Aorta (tissue), 5 donors: ENCODE measurements around the gene WDR70. TPM values are rescaled to one million over a fixed set of nuclear protein-coding genes. Genes with fewer than 3 reads are reported as not detected.
"Not testable (repeated sequence)": the region's sequence is repeated elsewhere in the genome, so short reads cannot be mapped to it uniquely, and the experiment has no call there.

ENCODE experiments used
- ATAC-seq: fragments of 200-7000 bp; cut with Tn5 transposase; one replicate; pipeline ENCODE4 v1.9.1; 2022; ENCODE audit warnings: moderate library complexity; ENCODE audit not compliant: low FRiP score
- DNase-seq, 2 donors: peaks; one replicate each; pipeline ENCODE4 v3.0.0-alpha.2; 2020
- H3K27ac ChIP-seq, 2 donors: one replicate each; pipeline ENCODE4 v1.5.1; 2013; ENCODE audit warnings: low read length in 2 of 2, mild to moderate bottlenecking in 2 of 2, moderate library complexity in 2 of 2, control low read depth in 1 of 2, inconsistent platforms in 1 of 2, low read depth in 1 of 2
- H3K27me3 ChIP-seq, 2 donors: one replicate each; pipeline ENCODE4 v1.6.1; 2013; ENCODE audit warnings: control low read depth in 1 of 2, low read length in 1 of 2, mild to moderate bottlenecking in 1 of 2, moderate library complexity in 1 of 2; ENCODE audit not compliant: insufficient read depth in 2 of 2, control insufficient read depth in 1 of 2
- H3K36me3 ChIP-seq, 2 donors: one replicate each; pipeline ENCODE4 v1.6.1; 2013; ENCODE audit warnings: control low read depth in 1 of 2, low read length in 1 of 2, mild to moderate bottlenecking in 1 of 2; ENCODE audit not compliant: insufficient read depth in 2 of 2, control insufficient read depth in 1 of 2
- H3K4me1 ChIP-seq, 2 donors: one replicate each; pipeline ENCODE4 v1.6.1; 2013; ENCODE audit warnings: low read length in 2 of 2, control low read depth in 1 of 2, mild to moderate bottlenecking in 1 of 2, moderate library complexity in 1 of 2; ENCODE audit not compliant: insufficient read depth in 2 of 2, control insufficient read depth in 1 of 2
- H3K4me3 ChIP-seq, 2 donors: one replicate each; pipeline ENCODE4 v1.5.1; 2013; ENCODE audit warnings: low read length in 2 of 2, control low read depth in 1 of 2, mild to moderate bottlenecking in 1 of 2
- H3K9me3 ChIP-seq: one replicate; pipeline ENCODE4 v1.6.1; 2013; ENCODE audit warnings: mild to moderate bottlenecking, low read length; ENCODE audit not compliant: control insufficient read depth
- WGBS, 2 donors: extraction: QIAGEN DNeasy Blood & Tissue Kit; methylation state at CpG; one replicate each; pipeline ENCODE4 v1.1.7; 2013; 5-methylcytosine and 5-hydroxymethylcytosine counted together
- intact Hi-C, 2 donors: fragments of 100-400 bp; cut with DNase I; formaldehyde crosslinking; loops; one replicate each; pipeline versions ENCODE4 v1.14.2 to v1.15.0; 2022
- polyA plus RNA-seq, 2 donors: library from polyadenylated mRNA; stranded (reverse); fragments of 200-250 nt; gene quantifications; one replicate each; pipeline ENCODE4 v1.2.3, GENCODE V29; 2013
- total RNA-seq, 2 donors: library from RNA; stranded (reverse); fragmentation: NEBNext Ultra II Directional; extraction: Animal tissue kit (Norgen Biotek cat#: 25700); gene quantifications; one replicate each; pipeline ENCODE4 v1.2.1, GENCODE V29; 2021
- donor health status: healthy with polysubstance abuse.
- donor health status: Bipolar disorder and iron deficiency.
- donor health status: DM: no; HTN: no; CAD: no.
- donor health status: DM: no; HTN: no; CAD: no.
- donor health status: DM: yes; HTN: yes; CAD: no.

Gene WDR70
- total and polyA plus RNA-seq, 4 donors = 12.3 to 41.3 (median 22.1) TPM

DNA sequence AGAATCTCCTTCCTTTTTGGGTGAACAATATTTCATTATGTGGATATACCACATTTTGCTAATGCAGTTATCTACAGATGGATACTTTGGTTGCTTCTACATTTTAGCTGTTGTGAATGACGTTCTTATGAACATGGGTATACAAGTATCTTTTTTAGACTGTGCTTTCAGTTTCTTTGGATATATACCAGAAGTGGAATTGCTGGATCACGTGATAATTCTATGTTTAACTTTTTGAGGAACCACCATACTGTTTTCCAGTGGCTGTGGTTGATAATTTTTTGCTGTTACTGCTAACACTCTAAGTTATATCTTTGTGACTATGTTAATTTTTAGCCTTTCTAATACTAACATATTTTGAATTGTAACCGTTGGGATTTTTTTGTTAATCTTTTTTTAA lies 12.5 kb downstream of the WDR70 start:
- peaks cover 0 to 3% of the 10 kb centered on the region in 2 donors for H3K36me3 ChIP-seq
- H3K27me3 ChIP-seq = no peaks in the 10 kb centered on the region
- no peak for DNase-seq
- intact Hi-C loops = no loop called here
- H3K9me3 ChIP-seq = no peaks in the 10 kb centered on the region
- H3K27ac ChIP-seq = no peak overlapping the region
- ATAC-seq = no peak
- H3K4me1 ChIP-seq = no peaks in the 10 kb centered on the region
- H3K4me3 ChIP-seq = no peak overlapping the region
- 78 to 82% methylated on average over 3 of the region's 3 CpGs for WGBS, 2 donors

- Histone ChIP-seq H3K27me3 (no peaks in the 10 kb centered on the region), H3K27ac (no peak overlapping the region), H3K4me1 (no peaks in the 10 kb centered on the region), H3K4me3 (no peak overlapping the region), H3K36me3 (peaks cover 0 to 3% of the 10 kb centered on the region in 2 donors), H3K9me3 (no peaks in the 10 kb centered on the region)
- DNase-seq = no peak
- intact Hi-C loops = no loop called here
- WGBS, 2 donors = 92 to 94% methylated on average over 5 of the region's 5 CpGs
- no peak for ATAC-seq
These were observed 17.2 kb downstream of the WDR70 start for GRCh38 chr5:37396352-37396751.

GRCh38 chr5:37400501-37400900 lies 21.4 kb downstream of the WDR70 start:
- no peaks in the 10 kb centered on the region for H3K9me3 ChIP-seq
- DNase-seq (no peak), ATAC-seq (no peak)
- 81 to 83% methylated on average over 4 of the region's 4 CpGs for WGBS, 2 donors
- no peaks in the 10 kb centered on the region for H3K4me1 ChIP-seq
- no peak overlapping the region for H3K4me3 ChIP-seq
- no peaks in the 10 kb centered on the region for H3K27me3 ChIP-seq
- intact Hi-C loops = no loop called here
- H3K27ac ChIP-seq = no peak overlapping the region
- H3K36me3 ChIP-seq = no peaks in the 10 kb centered on the region

- WGBS, 2 donors = 89 to 93% methylated on average over 3 of the region's 3 CpGs
- DNase-seq = no peak
- no peak for ATAC-seq
- intact Hi-C loops = loop anchor here (5.0 to 10.0 kb wide), 2 partner anchors 780 to 782 kb away; no protein-coding TSS in a partner anchor
- H3K4me1 ChIP-seq = no peaks in the 10 kb centered on the region
- no peaks in the 10 kb centered on the region for H3K36me3 ChIP-seq
- H3K27me3 ChIP-seq = no peaks in the 10 kb centered on the region
- no peak overlapping the region for H3K27ac ChIP-seq
- no peak overlapping the region for H3K4me3 ChIP-seq
- H3K9me3 ChIP-seq = no peaks in the 10 kb centered on the region
These were observed 33.4 kb downstream of the WDR70 start for GRCh38 chr5:37412515-37412914.

DNA sequence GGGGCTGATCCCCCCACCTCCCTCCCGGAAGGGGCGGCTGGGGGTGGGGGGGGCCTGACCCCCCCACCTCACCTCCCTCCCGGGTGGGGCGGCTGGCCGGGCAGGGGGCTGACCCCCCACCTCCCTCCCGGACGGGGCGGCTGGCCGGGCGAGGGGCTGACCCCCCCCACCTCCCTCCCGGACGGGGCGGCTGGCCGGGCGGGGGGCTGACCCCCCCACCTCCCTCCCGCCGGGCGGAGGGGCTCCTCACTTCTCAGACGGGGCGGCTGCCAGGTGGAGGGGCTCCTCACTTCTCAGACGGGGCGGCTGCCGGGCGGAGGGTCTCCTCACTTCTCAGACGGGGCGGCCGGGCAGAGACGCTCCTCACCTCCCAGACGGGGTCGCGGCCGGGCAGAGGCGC lies 36.3 kb downstream of the WDR70 start:
- intact Hi-C loops = loop anchor here in 1 of 2 donors (10.0 kb wide), 1 partner anchor 779 kb away; no protein-coding TSS in a partner anchor
- H3K9me3 ChIP-seq, H3K27ac ChIP-seq, DNase-seq, H3K27me3 ChIP-seq, ATAC-seq, H3K36me3 ChIP-seq, H3K4me3 ChIP-seq, H3K4me1 ChIP-seq: not testable (repeated sequence)
- WGBS, 2 donors = 91 to 95% methylated on average over 10 to 24 of the region's 33 CpGs

GRCh38 chr5:37417347-37417746 lies 38.2 kb downstream of the WDR70 start:
- DNase-seq (no peak), ATAC-seq (no peak)
- Histone ChIP-seq H3K36me3 (peaks cover 0 to 2% of the 10 kb centered on the region in 2 donors), H3K27me3 (no peaks in the 10 kb centered on the region), H3K27ac (no peak overlapping the region), H3K4me3 (no peak overlapping the region), H3K4me1 (no peaks in the 10 kb centered on the region), H3K9me3 (no peaks in the 10 kb centered on the region)
- intact Hi-C loops = loop anchor here in 1 of 2 donors (10.0 kb wide), 1 partner anchor 777 kb away; no protein-coding TSS in a partner anchor
- 94% methylated on average over 9 of the region's 9 CpGs for WGBS, 2 donors

DNA sequence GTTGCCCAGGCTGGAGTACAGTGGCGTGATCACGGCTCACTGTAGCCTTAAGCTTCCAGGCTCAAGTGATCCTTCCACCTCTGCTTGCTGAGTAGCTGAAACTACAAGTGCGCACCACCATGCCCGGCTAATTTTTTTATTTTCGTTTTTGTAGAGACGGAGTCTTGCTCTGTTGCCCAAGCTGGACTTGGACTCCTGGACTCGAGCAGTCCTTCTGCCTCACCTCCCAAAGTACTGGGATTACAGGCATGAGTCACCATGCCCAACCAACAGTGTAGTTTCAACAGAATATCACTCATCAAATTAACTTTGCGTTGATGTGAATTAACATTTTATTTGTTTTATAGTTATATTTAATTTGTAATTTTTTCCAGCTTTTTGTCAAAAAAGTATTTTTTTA lies 45.3 kb downstream of the WDR70 start:
- Histone ChIP-seq H3K4me3 (no peak overlapping the region), H3K36me3 (peaks cover 0 to 5% of the 10 kb centered on the region in 2 donors), H3K4me1 (no peaks in the 10 kb centered on the region), H3K9me3 (no peaks in the 10 kb centered on the region), H3K27ac (no peak overlapping the region), H3K27me3 (no peaks in the 10 kb centered on the region)
- ATAC-seq (no peak), DNase-seq (no peak)
- intact Hi-C loops = no loop called here
- WGBS, 2 donors = 91 to 92% methylated on average over 8 of the region's 8 CpGs

- intact Hi-C loops = no loop called here
- Histone ChIP-seq H3K27me3 (no peaks in the 10 kb centered on the region), H3K27ac (no peak overlapping the region), H3K4me1 (no peaks in the 10 kb centered on the region), H3K9me3 (no peaks in the 10 kb centered on the region), H3K4me3 (no peak overlapping the region), H3K36me3 (peaks cover 0 to 3% of the 10 kb centered on the region in 2 donors)
- DNase-seq (no peak), ATAC-seq (no peak)
- 78 to 86% methylated on average over 1 of the region's 1 CpG for WGBS, 2 donors
These were observed 48.9 kb downstream of the WDR70 start for GRCh38 chr5:37428044-37428443.

DNA sequence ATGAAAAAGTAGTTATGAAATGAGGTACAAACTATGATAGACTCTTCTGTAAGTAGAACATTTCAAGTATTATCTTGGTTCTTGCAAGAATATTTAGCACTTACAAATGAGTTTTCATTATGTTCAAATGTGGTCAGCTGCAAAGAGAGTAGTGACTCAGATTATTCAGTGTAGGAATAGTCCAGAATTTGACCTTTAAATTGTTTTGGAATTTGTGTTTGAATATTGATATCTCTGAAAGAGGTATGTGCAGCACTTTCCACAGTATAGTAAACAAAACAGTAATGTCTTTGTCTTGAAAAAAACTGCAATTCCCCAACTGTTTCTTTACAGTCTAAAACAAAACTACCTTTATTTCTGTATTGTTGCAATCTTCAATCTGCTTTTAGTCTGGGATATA lies 56.1 kb downstream of the WDR70 start:
- H3K36me3 ChIP-seq = no peaks in the 10 kb centered on the region
- no peaks in the 10 kb centered on the region for H3K27me3 ChIP-seq
- intact Hi-C loops = no loop called here
- no peak for DNase-seq
- no peaks in the 10 kb centered on the region for H3K9me3 ChIP-seq
- no peak for ATAC-seq
- peaks cover 0 to 1% of the 10 kb centered on the region in 2 donors for H3K4me1 ChIP-seq
- no peak overlapping the region for H3K27ac ChIP-seq
- no peak overlapping the region for H3K4me3 ChIP-seq
